Fibroblast of lung (primary cell): ENCODE data around the gene RPL39L. TPM values are rescaled to one million over a fixed set of nuclear protein-coding genes. Genes with fewer than 3 reads are reported as not detected.
A peak's percentile ranks its signal among the peaks of the same experiment; 100 is the strongest.
"Not testable (repeated sequence)": the region's sequence is repeated elsewhere in the genome, so short reads cannot be mapped to it uniquely, and the experiment has no call there.

Experiments used
- DNase-seq, 2 donors: peaks; one replicate each; pipeline versions ENCODE4 v3.0.0 to v3.0.0-alpha.2; 2010; ENCODE audit warnings: low read depth in 2 of 2
- H2AFZ ChIP-seq: 2 replicates; pipeline ENCODE4 v1.5.1; 2012; ENCODE audit warnings: low read length, control low read depth, inconsistent platforms
- H3K27ac ChIP-seq: 2 replicates; pipeline ENCODE4 v1.5.1; 2011; ENCODE audit warnings: low read length, control low read depth; ENCODE audit not compliant: insufficient read depth
- H3K27me3 ChIP-seq: 2 replicates; pipeline ENCODE4 v1.5.1; 2011; ENCODE audit warnings: mild to moderate bottlenecking, low read length; ENCODE audit not compliant: control insufficient read depth, insufficient read depth
- H3K36me3 ChIP-seq: 2 replicates; pipeline ENCODE4 v1.5.1; 2011; ENCODE audit warnings: low read length; ENCODE audit not compliant: control insufficient read depth, insufficient read depth
- H3K4me1 ChIP-seq: 2 replicates; pipeline ENCODE4 v1.5.1; 2011; ENCODE audit warnings: low read length; ENCODE audit not compliant: control insufficient read depth, insufficient read depth; ENCODE audit errors: extremely low read depth
- H3K4me2 ChIP-seq: 2 replicates; pipeline ENCODE4 v1.5.1; 2011; ENCODE audit warnings: low read length, control low read depth; ENCODE audit not compliant: insufficient read depth; ENCODE audit errors: extremely low read depth
- H3K4me3 ChIP-seq, 4 experiments: fragments of 200-600 bp in 1 of 4; sonication (generic) in 1 of 4; replicated peaks in 1 of 4; 2 replicates each; pipeline ENCODE4 v1.5.1; 2011 to 2016; ENCODE audit warnings: low read length in 4 of 4, low read depth in 3 of 4, mild to moderate bottlenecking in 3 of 4, control low read depth in 2 of 4, inconsistent platforms in 1 of 4, mixed read lengths in 1 of 4; ENCODE audit not compliant: insufficient read depth in 1 of 4; ENCODE audit errors: control extremely low read depth in 1 of 4
- H3K79me2 ChIP-seq: 2 replicates; pipeline ENCODE4 v1.5.1; 2012; ENCODE audit warnings: mild to moderate bottlenecking, low read length, inconsistent platforms; ENCODE audit not compliant: control insufficient read depth, insufficient read depth
- H3K9ac ChIP-seq: 2 replicates; pipeline ENCODE4 v1.5.1; 2011; ENCODE audit warnings: mild to moderate bottlenecking, low read length, control low read depth; ENCODE audit not compliant: insufficient read depth
- H3K9me3 ChIP-seq: 2 replicates; pipeline ENCODE4 v1.5.1; 2012; ENCODE audit warnings: low read depth, low read length; ENCODE audit not compliant: control insufficient read depth, insufficient read depth
- H4K20me1 ChIP-seq: 2 replicates; pipeline ENCODE4 v1.5.1; 2011; ENCODE audit warnings: low read length; ENCODE audit not compliant: control insufficient read depth, insufficient read depth; ENCODE audit errors: extremely low read depth
- EZH2 ChIP-seq: IDR thresholded peaks from 2 replicates; pipeline ENCODE4 v1.5.1; 2012; ENCODE audit warnings: low read length, control low read depth, mild to moderate bottlenecking; ENCODE audit errors: missing control alignments
- polyA plus RNA-seq, 2 donors: library from polyadenylated mRNA; depleted of rRNA in 1 of 2; stranded (reverse) in 1 of 2; unstranded in 1 of 2; fragments of >200 nt; gene quantifications; 2 replicates each; pipeline ENCODE4 v1.2.1, GENCODE V29; 2011 to 2012; ENCODE audit warnings: missing spikeins in 1 of 2
- total RNA-seq: library from RNA; depleted of rRNA; stranded (reverse); fragments of >200 nt; gene quantifications from 2 replicates; pipeline ENCODE4 v1.2.1, GENCODE V29; 2014
- TF ChIP-seq, protein P1 (sequence below), 2 donors: IDR thresholded peaks in 1 of 2; conservative IDR thresholded peaks in 1 of 2; 1 replicate in 1 of 2; 2 replicates in 1 of 2; pipeline ENCODE4 v1.5.1; 2011 to 2012; ENCODE audit warnings: low read length in 2 of 2, control low read depth in 1 of 2, inconsistent platforms in 1 of 2, low read depth in 1 of 2, mild to moderate bottlenecking in 1 of 2

Gene RPL39L
- total and polyA plus RNA-seq, 2 donors (not counting 1 experiment from before 2014, with no cell fraction given): 8.4 to 26.6 TPM

DNA sequence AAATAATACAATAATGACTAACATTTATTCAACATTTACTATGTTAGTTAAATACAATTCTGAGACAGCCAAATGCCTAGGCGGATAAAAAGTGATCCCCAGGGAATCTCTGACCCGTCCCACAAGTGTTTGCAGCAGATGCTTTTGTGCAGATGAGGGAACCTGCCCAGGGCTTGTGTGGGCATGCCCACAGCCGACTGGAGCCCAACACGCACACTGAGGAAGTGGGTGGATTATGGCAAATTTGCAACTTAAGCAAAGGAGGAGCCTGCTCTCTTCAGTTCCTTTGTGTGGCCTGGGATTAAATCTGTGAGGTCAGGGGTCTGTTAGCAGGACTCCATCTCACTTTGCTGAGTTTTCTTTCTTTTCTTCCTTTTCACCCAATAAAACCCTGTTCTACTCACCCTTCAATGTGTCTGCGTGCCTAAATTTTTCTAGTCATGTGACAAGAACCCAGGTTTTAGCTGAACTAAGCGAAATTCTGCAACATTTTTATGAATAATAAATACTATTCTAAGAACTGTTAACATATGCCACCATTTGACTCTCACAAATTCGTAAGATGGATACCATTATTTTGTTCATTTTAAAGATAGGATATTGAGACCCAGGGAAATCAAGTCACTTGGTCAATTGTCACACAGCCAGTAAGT lies 44.0 kb upstream of the RPL39L start:
- Histone ChIP-seq H3K4me3 (no peak overlapping the region), H2AFZ (no peak overlapping the region), H3K4me1 (peaks cover 11% of the 10 kb centered on the region), H3K36me3 (no peaks in the 10 kb centered on the region), H3K27ac (no peak overlapping the region), H3K9ac (no peak overlapping the region), H3K79me2 (no peaks in the 10 kb centered on the region), H4K20me1 (no peaks in the 10 kb centered on the region), H3K9me3 (no peaks in the 10 kb centered on the region), H3K4me2 (no peak overlapping the region), H3K27me3 (no peaks in the 10 kb centered on the region)
- peak; percentile 15 to 71 for DNase-seq
- no peak for TF ChIP-seq EZH2
- TF ChIP-seq, protein P1, sequence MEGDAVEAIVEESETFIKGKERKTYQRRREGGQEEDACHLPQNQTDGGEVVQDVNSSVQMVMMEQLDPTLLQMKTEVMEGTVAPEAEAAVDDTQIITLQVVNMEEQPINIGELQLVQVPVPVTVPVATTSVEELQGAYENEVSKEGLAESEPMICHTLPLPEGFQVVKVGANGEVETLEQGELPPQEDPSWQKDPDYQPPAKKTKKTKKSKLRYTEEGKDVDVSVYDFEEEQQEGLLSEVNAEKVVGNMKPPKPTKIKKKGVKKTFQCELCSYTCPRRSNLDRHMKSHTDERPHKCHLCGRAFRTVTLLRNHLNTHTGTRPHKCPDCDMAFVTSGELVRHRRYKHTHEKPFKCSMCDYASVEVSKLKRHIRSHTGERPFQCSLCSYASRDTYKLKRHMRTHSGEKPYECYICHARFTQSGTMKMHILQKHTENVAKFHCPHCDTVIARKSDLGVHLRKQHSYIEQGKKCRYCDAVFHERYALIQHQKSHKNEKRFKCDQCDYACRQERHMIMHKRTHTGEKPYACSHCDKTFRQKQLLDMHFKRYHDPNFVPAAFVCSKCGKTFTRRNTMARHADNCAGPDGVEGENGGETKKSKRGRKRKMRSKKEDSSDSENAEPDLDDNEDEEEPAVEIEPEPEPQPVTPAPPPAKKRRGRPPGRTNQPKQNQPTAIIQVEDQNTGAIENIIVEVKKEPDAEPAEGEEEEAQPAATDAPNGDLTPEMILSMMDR (conservative IDR thresholded peaks at IDR 0.05 in 1 of 2, IDR thresholded peaks at IDR 0.05 in 1 of 2; ENCODE audit: low read depth in 1 of 2, low read length in 2 of 2): no peak

DNA sequence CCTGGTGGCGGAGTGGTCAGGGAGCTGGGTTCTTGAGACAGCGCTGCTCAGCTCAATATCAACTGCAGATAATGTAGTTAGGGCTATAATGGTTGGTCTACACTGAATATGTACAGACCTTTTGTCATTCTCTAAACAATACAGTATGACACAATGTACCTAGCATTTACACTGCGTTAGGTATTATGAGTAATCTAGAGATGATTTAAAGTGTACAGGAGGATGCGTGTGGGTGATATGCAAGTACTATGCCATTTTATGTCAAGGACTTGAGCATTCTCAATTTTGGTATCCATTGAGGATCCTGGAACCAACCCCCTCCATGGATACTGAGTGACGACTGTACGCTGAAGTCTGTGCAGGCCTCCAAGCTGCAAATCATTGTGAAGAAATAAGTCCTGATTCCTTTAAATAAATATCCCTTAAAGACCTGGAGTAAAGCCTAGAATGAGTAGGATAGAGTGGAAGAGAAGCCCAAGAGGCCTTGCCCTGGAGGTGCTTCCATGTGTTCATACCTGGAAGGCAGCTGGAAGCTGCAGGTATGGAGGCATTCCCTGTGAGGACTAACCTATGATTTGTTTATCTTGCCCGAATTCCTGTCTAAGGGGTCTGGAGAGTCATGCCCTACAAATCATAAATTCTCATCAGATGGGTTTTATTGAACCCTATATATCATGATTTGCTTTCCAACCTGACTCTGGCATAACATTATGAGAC lies 42.3 kb upstream of the RPL39L start:
- Histone ChIP-seq H3K36me3 (no peaks in the 10 kb centered on the region), H3K27ac (no peak overlapping the region), H3K27me3 (no peaks in the 10 kb centered on the region), H3K4me1 (peaks cover 4% of the 10 kb centered on the region), H3K79me2 (no peaks in the 10 kb centered on the region), H3K4me2 (no peak overlapping the region), H3K9me3 (no peaks in the 10 kb centered on the region), H2AFZ (no peak overlapping the region), H3K4me3 (no peak overlapping the region), H4K20me1 (no peaks in the 10 kb centered on the region), H3K9ac (no peak overlapping the region)
- no peak for DNase-seq
- TF ChIP-seq, protein P1 (conservative IDR thresholded peaks at IDR 0.05 in 1 of 2, IDR thresholded peaks at IDR 0.05 in 1 of 2; ENCODE audit: low read depth in 1 of 2, low read length in 2 of 2): no peak
- TF ChIP-seq EZH2: no peak

DNA sequence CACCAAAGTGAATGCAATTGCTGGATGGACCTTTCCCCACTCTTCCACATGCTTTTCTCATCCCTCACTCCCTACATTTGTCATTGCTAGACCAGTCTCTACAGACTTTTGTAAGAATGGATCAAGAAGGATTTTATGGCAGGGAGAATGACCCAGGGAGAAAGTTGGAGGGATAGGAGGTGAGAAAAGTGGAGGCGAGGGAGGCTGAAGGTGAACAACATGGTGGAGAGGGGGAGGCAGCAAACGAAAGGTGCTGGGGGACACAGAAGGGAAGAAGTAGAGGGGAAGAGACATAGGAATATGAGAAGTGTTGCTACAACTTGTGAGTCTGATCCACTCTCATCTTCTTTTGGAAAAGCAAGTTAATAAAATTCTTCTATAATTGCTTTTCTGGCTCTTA lies 33.6 kb upstream of the RPL39L start:
- no peak for DNase-seq
- Histone ChIP-seq H3K4me1 (no peaks in the 10 kb centered on the region), H3K79me2 (no peaks in the 10 kb centered on the region), H3K9ac (no peak overlapping the region), H3K9me3 (no peaks in the 10 kb centered on the region), H3K27ac (no peak overlapping the region), H3K27me3 (no peaks in the 10 kb centered on the region), H3K36me3 (no peaks in the 10 kb centered on the region), H4K20me1 (no peaks in the 10 kb centered on the region), H3K4me3 (no peak overlapping the region), H3K4me2 (no peak overlapping the region), H2AFZ (no peak overlapping the region)
- TF ChIP-seq, protein P1 (conservative IDR thresholded peaks at IDR 0.05 in 1 of 2, IDR thresholded peaks at IDR 0.05 in 1 of 2; ENCODE audit: low read depth in 1 of 2, low read length in 2 of 2): no peak
- no peak for TF ChIP-seq EZH2

DNA sequence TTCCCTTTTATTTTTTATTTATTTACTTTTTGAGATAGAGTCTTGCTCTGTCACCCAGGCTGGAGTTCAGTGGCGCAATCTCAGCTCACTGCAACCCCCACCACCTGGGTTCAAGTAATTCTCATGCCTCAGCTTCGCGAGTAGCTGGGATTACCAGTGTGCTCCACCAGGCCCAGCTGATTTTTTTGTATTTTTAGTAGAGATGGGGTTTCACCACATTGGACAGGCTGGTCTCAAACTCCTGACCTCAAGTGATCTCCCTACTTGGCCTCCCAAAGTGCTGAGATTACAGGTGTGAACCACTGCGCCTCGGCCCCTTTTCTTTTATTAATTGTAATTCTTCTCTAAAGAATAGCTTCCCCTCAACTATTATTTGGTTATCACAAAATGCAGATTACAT lies 31.6 kb upstream of the RPL39L start:
- H3K27me3 ChIP-seq, H3K79me2 ChIP-seq, DNase-seq, H2AFZ ChIP-seq, H3K9me3 ChIP-seq, H3K27ac ChIP-seq, H3K4me3 ChIP-seq, H3K9ac ChIP-seq, H3K4me2 ChIP-seq, H3K4me1 ChIP-seq, H3K36me3 ChIP-seq, H4K20me1 ChIP-seq: not testable (repeated sequence)
